Fibroblast of the aortic adventitia (primary cell): ENCODE results near the gene PFKFB3. TPM values are rescaled to one million over a fixed set of nuclear protein-coding genes. Genes with fewer than 3 reads are reported as not detected.

Experiments used
- DNase-seq: peaks from one replicate; pipeline ENCODE4 v3.0.0-alpha.2; 2010; ENCODE audit warnings: low read depth
- H3K4me3 ChIP-seq: 2 replicates; pipeline ENCODE4 v1.5.1; 2011; ENCODE audit warnings: low read depth, mild to moderate bottlenecking, control low read depth, low read length, moderate library complexity
- CTCF ChIP-seq: IDR thresholded peaks from 2 replicates; pipeline ENCODE4 v1.5.1; 2011; ENCODE audit warnings: mild to moderate bottlenecking, low read length, control low read depth, inconsistent platforms; ENCODE audit not compliant: insufficient read depth
- total RNA-seq: library from RNA; depleted of rRNA; stranded (reverse); fragments of >200 nt; gene quantifications from 2 replicates; pipeline ENCODE4 v1.2.3, GENCODE V29; 2012; ENCODE audit warnings: low replicate concordance

Gene PFKFB3
- total RNA-seq, 1 donor = 23.0 TPM

- no peak for TF ChIP-seq CTCF
- no peak overlapping the region for H3K4me3 ChIP-seq
- no peak for DNase-seq
Measured at GRCh38 chr10:6178581-6178980, 24.2 kb upstream of the PFKFB3 start.

GRCh38 chr10:6179078-6179477 is 23.7 kb upstream of the PFKFB3 start:
- DNase-seq = no peak
- no peak for TF ChIP-seq CTCF
- no peak overlapping the region for H3K4me3 ChIP-seq

GRCh38 chr10:6180480-6181110 is 22.1 kb upstream of the PFKFB3 start:
- DNase-seq = no peak
- H3K4me3 ChIP-seq = no peak overlapping the region
- TF ChIP-seq CTCF = no peak

GRCh38 chr10:6181249-6181648 is 21.5 kb upstream of the PFKFB3 start:
- H3K4me3 ChIP-seq = no peak overlapping the region
- DNase-seq = no peak
- no peak for TF ChIP-seq CTCF

GRCh38 chr10:6182454-6183098 is 20.2 kb upstream of the PFKFB3 start:
- DNase-seq = no peak
- H3K4me3 ChIP-seq = no peak overlapping the region
- TF ChIP-seq CTCF = no peak

GRCh38 chr10:6185039-6185716 is 17.6 kb upstream of the PFKFB3 start:
- no peak for DNase-seq
- TF ChIP-seq CTCF = no peak
- no peak overlapping the region for H3K4me3 ChIP-seq
